Kidney (tissue), 14 donors: ENCODE measurements around the gene LAMTOR2. TPM values are rescaled to one million over a fixed set of nuclear protein-coding genes. Genes with fewer than 3 reads are reported as not detected.
"Not testable (repeated sequence)": the region's sequence is repeated elsewhere in the genome, so short reads cannot be mapped to it uniquely, and the experiment has no call there.

Experiments
- DNase-seq, 5 donors: peaks; one replicate each; pipeline ENCODE4 v3.0.0-alpha.2; 2013 to 2020
- FAIRE-seq: peaks from 2 replicates; lab custom pipeline; 2012; peaks lifted over from hg19 to GRCh38; lab: Jason Lieb, UNC
- H3K27ac ChIP-seq, 2 donors: one replicate each; pipeline ENCODE4 v1.7.0; 2013; ENCODE audit warnings: low read depth in 2 of 2, low read length in 2 of 2, inconsistent platforms in 1 of 2
- H3K27me3 ChIP-seq: one replicate; pipeline ENCODE4 v1.7.1; 2013; ENCODE audit warnings: low read length, inconsistent platforms; ENCODE audit not compliant: control insufficient read depth, insufficient read depth
- H3K36me3 ChIP-seq, 3 donors: one replicate each; pipeline versions ENCODE4 v1.7.0 to v1.7.1; 2013; ENCODE audit warnings: low read length in 3 of 3, control low read depth in 1 of 3, inconsistent platforms in 1 of 3; ENCODE audit not compliant: insufficient read depth in 3 of 3, control insufficient read depth in 2 of 3
- H3K4me1 ChIP-seq, 3 donors: one replicate each; pipeline versions ENCODE4 v1.7.0 to v1.7.1; 2013; ENCODE audit warnings: low read length in 3 of 3, inconsistent platforms in 1 of 3, low read depth in 1 of 3; ENCODE audit not compliant: control insufficient read depth in 2 of 3, insufficient read depth in 2 of 3
- H3K4me3 ChIP-seq, 3 donors: one replicate each; pipeline versions ENCODE4 v1.7.0 to v1.8.1; 2013; ENCODE audit warnings: low read length in 3 of 3, control low read depth in 1 of 3, inconsistent platforms in 1 of 3
- H3K9ac ChIP-seq, 3 donors: one replicate each; pipeline versions ENCODE4 v1.7.0 to v1.7.1; 2013; ENCODE audit warnings: low read length in 3 of 3, control low read depth in 1 of 3, inconsistent platforms in 1 of 3
- H3K9me3 ChIP-seq, 3 donors: one replicate each; pipeline versions ENCODE4 v1.7.0 to v1.7.1; 2013; ENCODE audit warnings: low read length in 3 of 3, control low read depth in 1 of 3, inconsistent platforms in 1 of 3; ENCODE audit not compliant: control insufficient read depth in 2 of 3, insufficient read depth in 1 of 3
- CTCF ChIP-seq: IDR thresholded peaks from 3 replicates; pipeline ENCODE4 v1.5.1; 2012; ENCODE audit warnings: mild to moderate bottlenecking, moderate library complexity, borderline replicate concordance; ENCODE audit not compliant: insufficient read depth; ENCODE audit errors: extremely low read depth
- intact Hi-C: fragments of 100-400 bp; cut with DNase I; formaldehyde crosslinking; loops from one replicate; pipeline ENCODE4 v1.11.1; 2022
- polyA plus RNA-seq: library from polyadenylated mRNA; stranded (reverse); fragments of 350-450 nt; fragmentation: Illumina TruSeq; extraction: RNeasy Lipid Tissue Mini Kit (QIAGEN cat#74804); gene quantifications from one replicate; pipeline ENCODE4 v1.2.3, GENCODE V29; 2014; ENCODE audit warnings: low read depth, low replicate concordance; ENCODE audit not compliant: insufficient read depth
- total RNA-seq: library from RNA; stranded (reverse); fragmentation: NEBNext Ultra II Directional; extraction: Animal tissue kit (Norgen Biotek cat#: 25700); gene quantifications from one replicate; pipeline ENCODE4 v1.2.1, GENCODE V29; 2021
- donor health status: control.
- donor health status: control.
- donor health status: control.
- donor health status: control.
- donor health status: control.
- donor health status: DM: yes; HTN: yes; CAD: no.
- donor health status: Normal renal cell carcinoma (clear cell type).

Gene LAMTOR2
- total and polyA plus RNA-seq, 2 donors from 2014 or later, result 50.8 to 200 TPM

GRCh38 chr1:156070548-156070947, 16.0 kb downstream of the LAMTOR2 start:
- no peak for TF ChIP-seq CTCF
- FAIRE-seq, result no peak
- H3K4me1 ChIP-seq, result no peaks in the 10 kb centered on the region
- peaks cover 0 to 2% (median 0%) of the 10 kb centered on the region in 3 donors for H3K36me3 ChIP-seq
- DNase-seq, result no peak
- H3K27me3 ChIP-seq, result no peaks in the 10 kb centered on the region
- H3K9me3 ChIP-seq, result no peaks in the 10 kb centered on the region
- intact Hi-C loops, result no loop called here
- no peak overlapping the region for H3K9ac ChIP-seq
- H3K4me3 ChIP-seq, result no peak overlapping the region
- H3K27ac ChIP-seq, result no peak overlapping the region

DNA sequence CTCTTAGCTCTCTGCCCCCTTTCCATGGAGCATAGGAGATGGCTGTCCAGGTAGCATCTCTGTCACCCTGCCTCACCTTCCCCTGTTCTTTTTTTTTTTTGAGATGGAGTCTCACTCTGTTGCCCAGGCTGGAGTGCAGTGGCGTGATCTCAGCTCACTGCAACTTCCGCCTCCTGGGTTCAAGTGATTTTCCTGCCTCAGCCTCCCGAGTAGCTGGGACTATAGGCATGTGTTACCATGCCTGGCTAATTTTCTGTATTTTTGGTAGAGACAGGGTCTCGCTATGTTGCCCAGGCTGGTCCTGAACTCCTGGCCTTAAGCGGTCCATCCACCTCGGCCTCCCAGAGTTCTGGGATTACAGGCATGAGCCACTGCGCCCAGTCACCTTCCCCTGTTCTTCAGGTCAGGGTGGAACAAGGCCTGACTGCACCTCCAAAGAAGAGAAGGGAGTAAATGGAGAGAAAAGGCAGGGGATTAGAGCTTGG, 16.8 kb downstream of the LAMTOR2 start:
- H3K9ac ChIP-seq, H3K27ac ChIP-seq, H3K4me3 ChIP-seq, FAIRE-seq, intact Hi-C loops, H3K9me3 ChIP-seq, H3K4me1 ChIP-seq, DNase-seq, H3K27me3 ChIP-seq, H3K36me3 ChIP-seq: not testable (repeated sequence)

DNA sequence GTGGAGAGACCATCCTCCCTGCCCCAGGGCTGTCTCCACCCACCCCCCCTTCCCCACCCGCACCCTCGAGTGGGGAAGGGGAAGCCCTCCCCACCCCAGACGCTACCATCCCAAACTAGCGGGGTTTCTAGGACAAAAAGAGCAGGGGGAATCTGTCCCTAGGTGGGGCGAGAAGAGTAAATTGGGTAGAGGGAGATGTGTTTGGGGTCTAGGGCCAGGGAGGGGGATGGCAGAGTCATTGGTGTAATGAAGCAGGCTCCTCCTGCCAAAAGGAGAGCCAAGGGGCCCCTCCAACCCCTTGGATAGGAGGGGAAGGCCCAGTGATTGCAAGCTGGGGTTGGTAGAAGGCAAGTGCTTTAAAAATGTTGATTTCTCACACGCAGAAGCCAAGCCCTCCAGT, 17.7 kb downstream of the LAMTOR2 start:
- no peaks in the 10 kb centered on the region for H3K9me3 ChIP-seq
- TF ChIP-seq CTCF, result no peak
- no peak overlapping the region for H3K9ac ChIP-seq
- H3K4me3 ChIP-seq, result no peak overlapping the region
- no peak overlapping the region for H3K27ac ChIP-seq
- intact Hi-C loops, result no loop called here
- H3K27me3 ChIP-seq, result no peaks in the 10 kb centered on the region
- peaks cover 0 to 2% (median 0%) of the 10 kb centered on the region in 3 donors for H3K36me3 ChIP-seq
- DNase-seq (no peak), FAIRE-seq (no peak)
- peaks cover 0 to 4% (median 0%) of the 10 kb centered on the region in 3 donors for H3K4me1 ChIP-seq

DNA sequence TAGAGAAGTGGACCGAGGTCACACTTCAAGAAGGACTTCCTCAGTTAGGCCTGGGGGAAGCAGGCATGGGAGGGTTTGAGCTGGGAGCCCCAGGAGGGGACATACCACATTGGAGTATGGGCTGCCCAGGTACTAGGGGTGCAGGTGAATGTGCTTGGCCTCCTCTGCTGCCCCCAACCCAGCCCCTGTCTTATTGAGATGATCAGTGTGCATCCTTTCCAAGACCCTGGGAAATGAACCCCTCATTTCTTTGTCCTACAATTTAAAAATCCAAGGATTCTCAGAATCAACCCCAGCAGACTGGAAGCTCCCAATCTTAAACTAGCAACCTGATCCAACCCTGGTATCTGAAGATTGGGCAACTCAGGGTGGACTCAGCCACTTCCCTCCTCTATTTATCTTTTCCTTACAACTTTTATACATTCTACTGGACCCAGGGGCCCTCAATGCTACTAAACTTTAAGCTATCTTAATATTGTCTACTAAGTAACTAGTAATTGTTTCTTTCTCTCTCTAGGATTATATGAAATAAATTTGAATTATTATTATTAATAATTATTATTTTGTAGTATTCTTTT, 18.6 kb downstream of the LAMTOR2 start:
- TF ChIP-seq CTCF, result no peak
- DNase-seq, result no peak
- no peaks in the 10 kb centered on the region for H3K27me3 ChIP-seq
- H3K27ac ChIP-seq, result no peak overlapping the region
- no peaks in the 10 kb centered on the region for H3K9me3 ChIP-seq
- H3K4me1 ChIP-seq, result peaks cover 0 to 4% (median 0%) of the 10 kb centered on the region in 3 donors
- H3K36me3 ChIP-seq, result peaks cover 0 to 2% (median 0%) of the 10 kb centered on the region in 3 donors
- intact Hi-C loops, result no loop called here
- H3K4me3 ChIP-seq, result no peak overlapping the region
- FAIRE-seq, result no peak
- no peak overlapping the region for H3K9ac ChIP-seq
